KMS-11 (cell line): ENCODE measurements around the gene SPRR4.

ENCODE experiments used
- H2AFZ ChIP-seq: fragments of 200-600 bp; sonication (generic); 2 replicates; pipeline ENCODE4 v1.6.1; 2016; ENCODE audit warnings: antibody characterized with exemption, mixed run types, low read depth
- H3K27ac ChIP-seq: fragments of 200-600 bp; sonication (generic); 2 replicates; pipeline ENCODE4 v1.6.1; 2016; ENCODE audit warnings: mild to moderate bottlenecking, mixed run types
- H3K27me3 ChIP-seq: fragments of 200-600 bp; sonication (generic); 2 replicates; pipeline ENCODE4 v1.6.1; 2017; ENCODE audit warnings: mild to moderate bottlenecking, low read depth, mixed run types, moderate library complexity; ENCODE audit not compliant: insufficient read depth
- H3K36me3 ChIP-seq: fragments of 200-600 bp; sonication (generic); 2 replicates; pipeline ENCODE4 v1.6.1; 2017; ENCODE audit warnings: mild to moderate bottlenecking, mixed run types; ENCODE audit not compliant: insufficient read depth
- H3K4me1 ChIP-seq: fragments of 200-600 bp; sonication (generic); 2 replicates; pipeline ENCODE4 v1.6.1; 2016; ENCODE audit warnings: mild to moderate bottlenecking, low read depth, mixed run types; ENCODE audit not compliant: poor library complexity, severe bottlenecking
- H3K4me2 ChIP-seq: fragments of 200-600 bp; sonication (generic); 2 replicates; pipeline ENCODE4 v1.7.0; 2016; ENCODE audit warnings: mild to moderate bottlenecking, mixed run types
- H3K4me3 ChIP-seq: fragments of 200-600 bp; sonication (generic); IDR thresholded peaks from 2 replicates; pipeline ENCODE4 v1.6.1; 2017; ENCODE audit warnings: low read depth, low read length, mixed read lengths; ENCODE audit not compliant: insufficient read depth
- H3K79me2 ChIP-seq: fragments of 200-600 bp; sonication (generic); 2 replicates; pipeline ENCODE4 v1.6.1; 2016; ENCODE audit warnings: low read depth, mixed run types; ENCODE audit not compliant: insufficient read depth
- H3K9ac ChIP-seq: fragments of 200-600 bp; sonication (generic); 2 replicates; pipeline ENCODE4 v1.6.1; 2016; ENCODE audit warnings: mild to moderate bottlenecking, mixed run types
- H4K20me1 ChIP-seq: fragments of 200-600 bp; sonication (generic); 2 replicates; pipeline ENCODE4 v1.6.1; 2016; ENCODE audit warnings: mild to moderate bottlenecking, mixed run types; ENCODE audit not compliant: insufficient read depth
- TF ChIP-seq, protein P1 (sequence below): fragments of 200-600 bp; sonication (generic); conservative IDR thresholded peaks from 2 replicates; pipeline ENCODE4 v1.6.1; 2017; ENCODE audit warnings: low read depth, mild to moderate bottlenecking, antibody characterized with exemption, low read length, moderate library complexity, mixed read lengths

Gene SPRR4

DNA sequence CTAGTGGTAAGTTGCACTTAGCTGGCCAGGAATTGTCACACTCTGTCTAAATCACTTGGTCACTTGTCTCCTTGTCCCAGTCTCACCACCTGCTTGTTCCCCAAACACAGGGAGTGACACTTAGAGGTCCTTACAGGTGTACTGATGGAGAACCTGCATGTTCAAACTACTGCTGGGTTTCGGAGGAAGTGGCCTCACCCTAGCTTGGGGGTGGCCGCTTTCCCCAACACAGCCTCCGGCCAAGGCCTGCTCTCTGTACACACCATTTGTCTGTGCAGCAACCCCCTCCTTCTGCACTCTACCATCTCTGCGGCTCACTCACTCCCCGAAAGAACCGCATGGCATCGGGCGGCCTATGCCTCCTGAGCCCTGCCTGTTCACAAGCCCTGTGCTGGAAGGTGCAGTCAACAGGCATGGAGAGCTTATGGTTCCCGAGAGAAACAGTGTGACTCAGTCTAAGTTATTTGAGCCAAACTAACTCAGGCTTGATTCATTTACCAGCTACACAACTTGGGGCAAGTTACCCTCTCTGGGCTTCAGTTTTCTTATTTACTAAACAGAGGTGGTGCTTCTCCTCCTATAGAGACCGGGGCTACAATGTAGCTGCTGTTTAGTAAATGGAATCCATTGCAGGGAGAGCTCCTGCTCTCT lies 10.5 kb upstream of the SPRR4 start:
- H3K79me2 ChIP-seq = no peaks in the 10 kb centered on the region
- H3K4me2 ChIP-seq = no peak overlapping the region
- H3K36me3 ChIP-seq = no peaks in the 10 kb centered on the region
- no peak overlapping the region for H2AFZ ChIP-seq
- no peaks in the 10 kb centered on the region for H3K27me3 ChIP-seq
- H3K9ac ChIP-seq = no peak overlapping the region
- H3K4me1 ChIP-seq = no peaks in the 10 kb centered on the region
- TF ChIP-seq, protein P1, sequence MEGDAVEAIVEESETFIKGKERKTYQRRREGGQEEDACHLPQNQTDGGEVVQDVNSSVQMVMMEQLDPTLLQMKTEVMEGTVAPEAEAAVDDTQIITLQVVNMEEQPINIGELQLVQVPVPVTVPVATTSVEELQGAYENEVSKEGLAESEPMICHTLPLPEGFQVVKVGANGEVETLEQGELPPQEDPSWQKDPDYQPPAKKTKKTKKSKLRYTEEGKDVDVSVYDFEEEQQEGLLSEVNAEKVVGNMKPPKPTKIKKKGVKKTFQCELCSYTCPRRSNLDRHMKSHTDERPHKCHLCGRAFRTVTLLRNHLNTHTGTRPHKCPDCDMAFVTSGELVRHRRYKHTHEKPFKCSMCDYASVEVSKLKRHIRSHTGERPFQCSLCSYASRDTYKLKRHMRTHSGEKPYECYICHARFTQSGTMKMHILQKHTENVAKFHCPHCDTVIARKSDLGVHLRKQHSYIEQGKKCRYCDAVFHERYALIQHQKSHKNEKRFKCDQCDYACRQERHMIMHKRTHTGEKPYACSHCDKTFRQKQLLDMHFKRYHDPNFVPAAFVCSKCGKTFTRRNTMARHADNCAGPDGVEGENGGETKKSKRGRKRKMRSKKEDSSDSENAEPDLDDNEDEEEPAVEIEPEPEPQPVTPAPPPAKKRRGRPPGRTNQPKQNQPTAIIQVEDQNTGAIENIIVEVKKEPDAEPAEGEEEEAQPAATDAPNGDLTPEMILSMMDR = no peak
- H3K4me3 ChIP-seq = no peak overlapping the region
- no peak overlapping the region for H3K27ac ChIP-seq
- no peaks in the 10 kb centered on the region for H4K20me1 ChIP-seq

DNA sequence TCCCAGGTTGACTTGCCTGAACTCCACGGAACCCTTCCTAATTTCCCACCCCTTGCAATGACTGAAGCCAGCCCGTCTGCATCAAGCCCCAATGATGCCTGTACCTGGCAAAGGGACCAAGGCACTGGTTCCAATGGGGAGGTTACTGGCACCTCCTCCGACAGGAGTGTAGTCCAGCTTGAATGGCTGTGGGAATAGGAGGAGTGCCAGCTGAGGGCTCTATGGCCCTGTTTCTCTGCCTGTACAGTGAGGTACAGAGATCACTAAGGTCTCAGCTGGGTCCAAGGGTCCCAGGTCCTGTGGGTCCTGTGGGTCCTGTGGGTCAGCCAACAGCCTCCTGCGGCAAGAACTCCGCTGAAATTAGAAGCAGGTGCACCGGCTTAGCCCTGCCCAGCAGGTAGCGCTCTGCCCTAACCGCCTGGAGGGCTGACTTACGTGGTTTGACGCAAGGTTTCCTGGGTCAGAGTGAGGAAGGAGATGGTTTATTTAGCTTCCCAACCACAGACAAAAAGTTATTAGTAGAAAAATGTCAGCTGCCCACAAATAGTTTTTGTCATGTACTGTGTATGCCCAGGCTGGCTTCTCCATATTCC lies 9.9 kb upstream of the SPRR4 start:
- Histone ChIP-seq H3K9ac (no peak overlapping the region), H3K27me3 (no peaks in the 10 kb centered on the region), H4K20me1 (no peaks in the 10 kb centered on the region), H3K79me2 (no peaks in the 10 kb centered on the region), H3K27ac (no peak overlapping the region), H3K4me2 (no peak overlapping the region), H2AFZ (no peak overlapping the region), H3K4me1 (no peaks in the 10 kb centered on the region), H3K36me3 (no peaks in the 10 kb centered on the region), H3K4me3 (no peak overlapping the region)
- TF ChIP-seq, protein P1 = no peak

- no peak overlapping the region for H2AFZ ChIP-seq
- H3K4me2 ChIP-seq = no peak overlapping the region
- no peaks in the 10 kb centered on the region for H3K79me2 ChIP-seq
- no peaks in the 10 kb centered on the region for H3K36me3 ChIP-seq
- no peaks in the 10 kb centered on the region for H4K20me1 ChIP-seq
- no peaks in the 10 kb centered on the region for H3K27me3 ChIP-seq
- no peak overlapping the region for H3K9ac ChIP-seq
- TF ChIP-seq, protein P1 = no peak
- H3K4me3 ChIP-seq = no peak overlapping the region
- H3K27ac ChIP-seq = no peak overlapping the region
- no peaks in the 10 kb centered on the region for H3K4me1 ChIP-seq
Measured at GRCh38 chr1:152961226-152961891, 9.1 kb upstream of the SPRR4 start.

GRCh38 chr1:152962876-152963415 lies 7.5 kb upstream of the SPRR4 start:
- H3K27ac ChIP-seq = no peak overlapping the region
- TF ChIP-seq, protein P1 = no peak
- H3K4me2 ChIP-seq = no peak overlapping the region
- no peaks in the 10 kb centered on the region for H3K36me3 ChIP-seq
- H3K4me3 ChIP-seq = peak overlapping the region; percentile 16
- H2AFZ ChIP-seq = no peak overlapping the region
- H4K20me1 ChIP-seq = no peaks in the 10 kb centered on the region
- no peaks in the 10 kb centered on the region for H3K27me3 ChIP-seq
- H3K9ac ChIP-seq = no peak overlapping the region
- H3K4me1 ChIP-seq = no peaks in the 10 kb centered on the region
- H3K79me2 ChIP-seq = no peaks in the 10 kb centered on the region
